ENCODE data around the gene DISP1. TPM values are rescaled to one million over a fixed set of nuclear protein-coding genes. Genes with fewer than 3 reads are reported as not detected.

DISP1 gene
- total RNA-seq, 1 donor from 2014 or later, result 7.1 TPM

Other genes starting within 250 kb of the DISP1 start
- gene TAF1A, start 225.1 kb upstream of the DISP1 start, total RNA-seq, result 11.3 TPM
- 71.9 TPM for gene MIA3, start 196.9 kb upstream of the DISP1 start, total RNA-seq
- 56.5 TPM for gene AIDA, start 102.5 kb upstream of the DISP1 start, total RNA-seq
- gene BROX, start 102.5 kb upstream of the DISP1 start, total RNA-seq, result 55.4 TPM
- gene FAM177B, start 77.8 kb upstream of the DISP1 start, total RNA-seq, result 0.44 TPM